ENCODE data around the gene PRKCA. TPM values are rescaled to one million over a fixed set of nuclear protein-coding genes. Genes with fewer than 3 reads are reported as not detected.

PRKCA gene
- total RNA-seq, 1 donor from 2014 or later, result 16.4 TPM

- Mint-ChIP-seq H3K4me3 (ENCODE audit: low read depth) (no peak overlapping the region), H3K4me1 (ENCODE audit: low read depth) (peaks cover 23% of the 10 kb centered on the region), H3K36me3 (ENCODE audit: insufficient read depth) (peaks cover 1% of the 10 kb centered on the region), H3K27ac (no peak overlapping the region), H3K9me3 (ENCODE audit: low read depth) (no peaks in the 10 kb centered on the region), H3K27me3 (no peaks in the 10 kb centered on the region)
- TF ChIP-seq, protein P1, sequence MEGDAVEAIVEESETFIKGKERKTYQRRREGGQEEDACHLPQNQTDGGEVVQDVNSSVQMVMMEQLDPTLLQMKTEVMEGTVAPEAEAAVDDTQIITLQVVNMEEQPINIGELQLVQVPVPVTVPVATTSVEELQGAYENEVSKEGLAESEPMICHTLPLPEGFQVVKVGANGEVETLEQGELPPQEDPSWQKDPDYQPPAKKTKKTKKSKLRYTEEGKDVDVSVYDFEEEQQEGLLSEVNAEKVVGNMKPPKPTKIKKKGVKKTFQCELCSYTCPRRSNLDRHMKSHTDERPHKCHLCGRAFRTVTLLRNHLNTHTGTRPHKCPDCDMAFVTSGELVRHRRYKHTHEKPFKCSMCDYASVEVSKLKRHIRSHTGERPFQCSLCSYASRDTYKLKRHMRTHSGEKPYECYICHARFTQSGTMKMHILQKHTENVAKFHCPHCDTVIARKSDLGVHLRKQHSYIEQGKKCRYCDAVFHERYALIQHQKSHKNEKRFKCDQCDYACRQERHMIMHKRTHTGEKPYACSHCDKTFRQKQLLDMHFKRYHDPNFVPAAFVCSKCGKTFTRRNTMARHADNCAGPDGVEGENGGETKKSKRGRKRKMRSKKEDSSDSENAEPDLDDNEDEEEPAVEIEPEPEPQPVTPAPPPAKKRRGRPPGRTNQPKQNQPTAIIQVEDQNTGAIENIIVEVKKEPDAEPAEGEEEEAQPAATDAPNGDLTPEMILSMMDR (IDR thresholded peaks at IDR 0.05; ENCODE audit: unreplicated experiment), result no peak
- no peak for DNase-seq (ENCODE audit: low spot score, unreplicated experiment)
Observed at GRCh38 chr17:66443606-66444005, 141.2 kb downstream of the PRKCA start.

DNA sequence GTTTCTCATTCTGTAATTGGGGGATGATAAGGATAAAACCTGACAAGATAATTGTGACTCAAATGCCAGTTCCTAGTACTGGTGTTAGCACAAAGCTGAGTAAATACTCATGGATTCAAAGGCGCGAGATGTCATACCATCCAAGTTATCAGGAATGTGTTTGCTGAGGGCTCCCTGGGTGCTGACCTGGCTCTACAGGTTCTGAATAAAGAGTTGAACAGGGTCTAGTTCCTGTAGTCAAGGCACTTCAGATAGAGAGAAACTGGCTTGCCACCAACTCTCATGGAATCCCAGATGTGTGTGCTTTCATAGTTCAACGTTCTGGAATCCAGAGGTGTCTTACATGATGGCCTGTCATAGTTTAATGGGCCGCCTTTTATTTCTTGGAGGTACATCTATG lies 141.6 kb downstream of the PRKCA start:
- H3K36me3 Mint-ChIP-seq (ENCODE audit: insufficient read depth), result peaks cover 1% of the 10 kb centered on the region
- no peak overlapping the region for H3K4me3 Mint-ChIP-seq (ENCODE audit: low read depth)
- TF ChIP-seq, protein P1 (IDR thresholded peaks at IDR 0.05; ENCODE audit: unreplicated experiment), result no peak
- H3K27me3 Mint-ChIP-seq, result no peaks in the 10 kb centered on the region
- DNase-seq (ENCODE audit: low spot score, unreplicated experiment), result no peak
- no peak overlapping the region for H3K27ac Mint-ChIP-seq
- H3K4me1 Mint-ChIP-seq (ENCODE audit: low read depth), result peaks cover 28% of the 10 kb centered on the region
- no peaks in the 10 kb centered on the region for H3K9me3 Mint-ChIP-seq (ENCODE audit: low read depth)

- Mint-ChIP-seq H3K9me3 (ENCODE audit: low read depth) (no peaks in the 10 kb centered on the region), H3K27ac (no peak overlapping the region), H3K4me1 (ENCODE audit: low read depth) (peaks cover 38% of the 10 kb centered on the region), H3K4me3 (ENCODE audit: low read depth) (no peak overlapping the region), H3K27me3 (no peaks in the 10 kb centered on the region), H3K36me3 (ENCODE audit: insufficient read depth) (peaks cover 1% of the 10 kb centered on the region)
- no peak for DNase-seq (ENCODE audit: low spot score, unreplicated experiment)
- TF ChIP-seq, protein P1 (IDR thresholded peaks at IDR 0.05; ENCODE audit: unreplicated experiment), result no peak
Observed at GRCh38 chr17:66445229-66445628, 142.8 kb downstream of the PRKCA start.

- TF ChIP-seq, protein P1 (IDR thresholded peaks at IDR 0.05; ENCODE audit: unreplicated experiment), result no peak
- Mint-ChIP-seq H3K27me3 (no peaks in the 10 kb centered on the region), H3K27ac (no peak overlapping the region), H3K4me3 (ENCODE audit: low read depth) (no peak overlapping the region), H3K36me3 (ENCODE audit: insufficient read depth) (peaks cover 1% of the 10 kb centered on the region), H3K9me3 (ENCODE audit: low read depth) (no peaks in the 10 kb centered on the region), H3K4me1 (ENCODE audit: low read depth) (peaks cover 45% of the 10 kb centered on the region)
- no peak for DNase-seq (ENCODE audit: low spot score, unreplicated experiment)
Observed at GRCh38 chr17:66446419-66446818, 144.0 kb downstream of the PRKCA start.

- no peak for DNase-seq (ENCODE audit: low spot score, unreplicated experiment)
- Mint-ChIP-seq H3K4me1 (ENCODE audit: low read depth) (peaks cover 48% of the 10 kb centered on the region), H3K27me3 (no peaks in the 10 kb centered on the region), H3K9me3 (ENCODE audit: low read depth) (no peaks in the 10 kb centered on the region), H3K4me3 (ENCODE audit: low read depth) (no peak overlapping the region), H3K27ac (no peak overlapping the region), H3K36me3 (ENCODE audit: insufficient read depth) (peaks cover 1% of the 10 kb centered on the region)
- TF ChIP-seq, protein P1 (IDR thresholded peaks at IDR 0.05; ENCODE audit: unreplicated experiment), result no peak
Observed at GRCh38 chr17:66447159-66447558, 144.7 kb downstream of the PRKCA start.

Measured in progenitor cell of endocrine pancreas (in vitro differentiated cells).